ENCODE results near the gene AVEN. TPM values are rescaled to one million over a fixed set of nuclear protein-coding genes. Genes with fewer than 3 reads are reported as not detected.

Gene AVEN
- total RNA-seq, 4 donors from 2014 or later: 7.7 to 12.9 (median 10.1) TPM

GRCh38 chr15:33975022-33975565 lies 63.9 kb downstream of the AVEN start:
- H3K4me1 ChIP-seq: no peaks in the 10 kb centered on the region
- intact Hi-C loops (cut with DNase I): no loop called here
- no peaks in the 10 kb centered on the region for H3K27me3 ChIP-seq
- DNase-seq: no peak
- TF ChIP-seq POLR2A (IDR thresholded peaks at IDR 0.05): no peak
- TF ChIP-seq CTCF (IDR thresholded peaks at IDR 0.05): no peak
- no peaks in the 10 kb centered on the region for H3K9me3 ChIP-seq
- 89 to 95% methylated on average over 4 of the region's 4 CpGs for WGBS, 2 donors
- H3K36me3 ChIP-seq: no peaks in the 10 kb centered on the region
- H3K4me3 ChIP-seq (replicated peaks in 1 of 3): no peak overlapping the region
- H3K27ac ChIP-seq: no peak overlapping the region

GRCh38 chr15:33971811-33972210 lies 67.2 kb downstream of the AVEN start:
- 96 to 97% methylated on average over 2 of the region's 2 CpGs for WGBS, 2 donors
- no peak overlapping the region for H3K27ac ChIP-seq
- intact Hi-C loops (cut with DNase I): no loop called here
- no peak for DNase-seq
- no peaks in the 10 kb centered on the region for H3K36me3 ChIP-seq
- TF ChIP-seq CTCF (IDR thresholded peaks at IDR 0.05): no peak
- no peak for TF ChIP-seq POLR2A (IDR thresholded peaks at IDR 0.05)
- H3K4me3 ChIP-seq (replicated peaks in 1 of 3): no peak overlapping the region
- H3K27me3 ChIP-seq: no peaks in the 10 kb centered on the region
- no peaks in the 10 kb centered on the region for H3K4me1 ChIP-seq
- no peaks in the 10 kb centered on the region for H3K9me3 ChIP-seq

GRCh38 chr15:33968821-33969220 lies 70.2 kb downstream of the AVEN start:
- TF ChIP-seq POLR2A (IDR thresholded peaks at IDR 0.05) (no peak), CTCF (IDR thresholded peaks at IDR 0.05) (no peak)
- no peaks in the 10 kb centered on the region for H3K36me3 ChIP-seq
- no peaks in the 10 kb centered on the region for H3K27me3 ChIP-seq
- no peaks in the 10 kb centered on the region for H3K9me3 ChIP-seq
- H3K27ac ChIP-seq: no peak overlapping the region
- DNase-seq: no peak
- WGBS, 2 donors: 87 to 94% methylated on average over 3 of the region's 3 CpGs
- no peak overlapping the region for H3K4me3 ChIP-seq (replicated peaks in 1 of 3)
- intact Hi-C loops (cut with DNase I): loop anchor here (10.0 kb wide), 1 partner anchor 234 kb away; no protein-coding TSS in a partner anchor
- H3K4me1 ChIP-seq: no peaks in the 10 kb centered on the region

- no peak within 1 kb of the TSS for H3K27ac ChIP-seq
- DNase-seq: no peak
- WGBS, 2 donors: 70 to 73% methylated on average over 6 of the region's 6 CpGs
- intact Hi-C loops (cut with DNase I): loop anchor here (10.0 kb wide), 1 partner anchor 233 kb away; no protein-coding TSS in a partner anchor
- no peak within 1 kb of the TSS for H3K4me3 ChIP-seq (replicated peaks in 1 of 3)
- TF ChIP-seq CTCF (IDR thresholded peaks at IDR 0.05) (no peak), POLR2A (IDR thresholded peaks at IDR 0.05) (no peak)
- H3K36me3 ChIP-seq: no peaks in the 10 kb centered on the region
- no peaks in the 10 kb centered on the region for H3K9me3 ChIP-seq
- H3K4me1 ChIP-seq: no peaks in the 10 kb centered on the region
- no peaks in the 10 kb centered on the region for H3K27me3 ChIP-seq
Observed at GRCh38 chr15:33968224-33968623, 70.8 kb downstream of the AVEN start, which contains the start of gene CHRM5. CHRM5 (plus strand) TSS chr15:33968497; CDS start chr15:34062718, 94,221 bp downstream.

GRCh38 chr15:33964665-33965040 lies 74.4 kb downstream of the AVEN start:
- 97 to 98% methylated on average over 2 of the region's 2 CpGs for WGBS, 2 donors
- DNase-seq: no peak
- intact Hi-C loops (cut with DNase I): loop anchor here (10.0 kb wide), 1 partner anchor 230 kb away; no protein-coding TSS in a partner anchor
- H3K9me3 ChIP-seq: no peaks in the 10 kb centered on the region
- TF ChIP-seq CTCF (IDR thresholded peaks at IDR 0.05): no peak
- no peak for TF ChIP-seq POLR2A (IDR thresholded peaks at IDR 0.05)
- no peaks in the 10 kb centered on the region for H3K27me3 ChIP-seq
- no peak overlapping the region for H3K4me3 ChIP-seq (replicated peaks in 1 of 3)
- no peaks in the 10 kb centered on the region for H3K4me1 ChIP-seq
- H3K27ac ChIP-seq: no peak overlapping the region
- no peaks in the 10 kb centered on the region for H3K36me3 ChIP-seq

Data from thyroid gland (tissue), 4 donors.